PC-3 (cell line): Measurements from ENCODE around the gene TSTD1.

Experiments used
- EZH2phosphoT487 ChIP-seq: fragments of 300-600 bp; sonication (generic); IDR thresholded peaks from 2 replicates; pipeline ENCODE4 v1.6.1; 2018; ENCODE audit warnings: mild to moderate bottlenecking, antibody characterized with exemption, low read length, borderline replicate concordance
- TF ChIP-seq, protein P1 (sequence below): fragments of 300-600 bp; sonication (generic); conservative IDR thresholded peaks from 2 replicates; pipeline ENCODE4 v1.5.1; 2017; ENCODE audit warnings: antibody characterized with exemption, low read depth, mild to moderate bottlenecking, low read length

DNA sequence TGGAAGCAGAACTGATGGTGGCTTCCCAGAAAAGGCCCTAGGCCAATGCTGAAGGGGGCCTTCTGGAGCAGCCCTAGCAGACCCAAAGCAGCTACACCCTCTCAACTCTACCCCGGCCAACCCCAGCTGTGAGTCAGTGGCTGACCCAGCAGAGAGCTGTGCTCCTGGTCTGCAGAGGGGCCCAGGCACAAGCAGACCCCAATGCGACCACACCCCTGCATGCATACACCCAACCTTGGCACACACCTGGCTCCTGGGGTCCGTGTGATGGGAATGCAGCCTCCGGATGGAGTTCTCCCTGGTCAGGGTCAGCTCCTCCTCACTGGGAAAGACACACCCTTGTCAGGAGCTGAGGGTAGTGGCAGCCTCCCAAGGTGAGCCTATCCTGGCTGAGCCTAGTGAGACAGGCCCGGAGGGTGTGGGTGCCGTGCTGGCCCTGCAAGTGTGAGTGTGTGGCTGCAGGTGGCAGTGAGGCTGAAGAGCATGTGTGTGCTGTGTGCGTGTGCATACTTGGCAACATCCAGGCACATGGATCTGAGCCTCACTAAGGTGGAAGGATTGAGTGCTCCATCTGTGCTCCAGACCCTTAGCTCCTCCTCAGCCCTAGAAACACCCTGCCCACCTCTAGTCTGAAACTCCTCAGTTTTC lies 34.8 kb upstream of the TSTD1 start:
- TF ChIP-seq, protein P1, sequence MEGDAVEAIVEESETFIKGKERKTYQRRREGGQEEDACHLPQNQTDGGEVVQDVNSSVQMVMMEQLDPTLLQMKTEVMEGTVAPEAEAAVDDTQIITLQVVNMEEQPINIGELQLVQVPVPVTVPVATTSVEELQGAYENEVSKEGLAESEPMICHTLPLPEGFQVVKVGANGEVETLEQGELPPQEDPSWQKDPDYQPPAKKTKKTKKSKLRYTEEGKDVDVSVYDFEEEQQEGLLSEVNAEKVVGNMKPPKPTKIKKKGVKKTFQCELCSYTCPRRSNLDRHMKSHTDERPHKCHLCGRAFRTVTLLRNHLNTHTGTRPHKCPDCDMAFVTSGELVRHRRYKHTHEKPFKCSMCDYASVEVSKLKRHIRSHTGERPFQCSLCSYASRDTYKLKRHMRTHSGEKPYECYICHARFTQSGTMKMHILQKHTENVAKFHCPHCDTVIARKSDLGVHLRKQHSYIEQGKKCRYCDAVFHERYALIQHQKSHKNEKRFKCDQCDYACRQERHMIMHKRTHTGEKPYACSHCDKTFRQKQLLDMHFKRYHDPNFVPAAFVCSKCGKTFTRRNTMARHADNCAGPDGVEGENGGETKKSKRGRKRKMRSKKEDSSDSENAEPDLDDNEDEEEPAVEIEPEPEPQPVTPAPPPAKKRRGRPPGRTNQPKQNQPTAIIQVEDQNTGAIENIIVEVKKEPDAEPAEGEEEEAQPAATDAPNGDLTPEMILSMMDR: peak; percentile 26; the same call in 1 of the 2 replicates
- no peak for TF ChIP-seq EZH2phosphoT487
